DND-41 (cell line): Measurements from ENCODE around the gene CNOT11.

ENCODE experiments used
- ATAC-seq: fragments of 200-7000 bp; cut with Tn5 transposase; 3 replicates; pipeline ENCODE4 v1.9.1; 2021; ENCODE audit warnings: low read depth; ENCODE audit not compliant: insufficient read depth
- DNase-seq: peaks from one replicate; pipeline ENCODE4 v3.0.0-alpha.2; 2020
- H2AFZ ChIP-seq: 2 replicates; pipeline ENCODE4 v1.6.0; 2012; ENCODE audit warnings: low read depth, low read length
- H3K27ac ChIP-seq: 2 replicates; pipeline ENCODE4 v1.5.1; 2012; ENCODE audit warnings: low read length, inconsistent platforms
- H3K27me3 ChIP-seq: fragments of 200-600 bp; sonication (generic); 2 replicates; pipeline ENCODE4 v1.6.0; 2012; ENCODE audit warnings: low read length, mild to moderate bottlenecking, inconsistent platforms; ENCODE audit not compliant: insufficient read depth, poor library complexity
- H3K36me3 ChIP-seq: 2 replicates; pipeline ENCODE4 v1.5.1; 2012; ENCODE audit warnings: low read length, inconsistent platforms; ENCODE audit not compliant: insufficient read depth
- H3K4me1 ChIP-seq: 2 replicates; pipeline ENCODE4 v1.5.1; 2012; ENCODE audit warnings: mild to moderate bottlenecking, low read length; ENCODE audit not compliant: insufficient read depth
- H3K4me2 ChIP-seq: 2 replicates; pipeline ENCODE4 v1.6.0; 2012; ENCODE audit warnings: mild to moderate bottlenecking, moderate library complexity, low read length, inconsistent platforms; ENCODE audit not compliant: insufficient read depth
- H3K4me3 ChIP-seq, 2 experiments: fragments of 200-600 bp in 1 of 2; shearing (Covaris generic) in 1 of 2; 2 replicates each; pipeline ENCODE4 v1.5.1; 2012 to 2016; ENCODE audit warnings: inconsistent platforms in 2 of 2, low read length in 2 of 2, mild to moderate bottlenecking in 2 of 2, low read depth in 1 of 2, moderate library complexity in 1 of 2
- H3K79me2 ChIP-seq: 2 replicates; pipeline ENCODE4 v1.6.0; 2012; ENCODE audit warnings: low read length, inconsistent platforms; ENCODE audit not compliant: insufficient read depth
- H3K9ac ChIP-seq: 2 replicates; pipeline ENCODE4 v1.6.0; 2012; ENCODE audit warnings: low read depth, mild to moderate bottlenecking, inconsistent platforms, low read length, moderate library complexity
- H3K9me3 ChIP-seq: 2 replicates; pipeline ENCODE4 v1.5.1; 2012; ENCODE audit warnings: low read length, moderate library complexity, mild to moderate bottlenecking, inconsistent platforms; ENCODE audit not compliant: insufficient read depth, severe bottlenecking
- H4K20me1 ChIP-seq: 2 replicates; pipeline ENCODE4 v1.6.0; 2012; ENCODE audit warnings: low read length; ENCODE audit not compliant: insufficient read depth
- CTCF ChIP-seq: IDR thresholded peaks from 2 replicates; pipeline ENCODE4 v1.5.1; 2012; ENCODE audit warnings: borderline replicate concordance, low read length, moderate library complexity, mild to moderate bottlenecking; ENCODE audit not compliant: poor library complexity, severe bottlenecking; ENCODE audit errors: extremely low read depth
- EZH2 ChIP-seq: IDR thresholded peaks from 3 replicates; pipeline ENCODE4 v1.6.1; 2012; ENCODE audit warnings: borderline replicate concordance, low read depth, mild to moderate bottlenecking, moderate library complexity, low read length, inconsistent platforms; ENCODE audit not compliant: severe bottlenecking

The CNOT11 gene

GRCh38 chr2:101294861-101295260 is 42.2 kb downstream of the CNOT11 start:
- DNase-seq, result no peak
- Histone ChIP-seq H4K20me1 (peaks cover 34% of the 10 kb centered on the region; the same call in 1 of the 2 replicates), H3K79me2 (peaks cover 64% of the 10 kb centered on the region), H3K9me3 (no peaks in the 10 kb centered on the region), H3K9ac (no peak overlapping the region), H3K27me3 (no peaks in the 10 kb centered on the region), H3K4me2 (no peak overlapping the region), H3K4me1 (peaks cover 15% of the 10 kb centered on the region; the same call in 1 of the 2 replicates), H3K4me3 (no peak overlapping the region), H3K27ac (no peak overlapping the region), H3K36me3 (peaks cover 42% of the 10 kb centered on the region), H2AFZ (no peak overlapping the region)
- TF ChIP-seq EZH2 (no peak), CTCF (no peak)
- ATAC-seq, result no peak

GRCh38 chr2:101295895-101296294 is 43.2 kb downstream of the CNOT11 start:
- DNase-seq (no peak), ATAC-seq (no peak)
- Histone ChIP-seq H4K20me1 (peaks cover 44% of the 10 kb centered on the region; the same call in 1 of the 2 replicates), H3K27ac (no peak overlapping the region), H3K36me3 (peaks cover 47% of the 10 kb centered on the region), H3K4me2 (no peak overlapping the region), H3K9me3 (no peaks in the 10 kb centered on the region), H3K79me2 (peaks cover 75% of the 10 kb centered on the region), H3K27me3 (no peaks in the 10 kb centered on the region), H3K4me1 (peaks cover 21% of the 10 kb centered on the region; the same call in 1 of the 2 replicates), H2AFZ (no peak overlapping the region), H3K9ac (no peak overlapping the region), H3K4me3 (no peak overlapping the region)
- TF ChIP-seq EZH2 (no peak), CTCF (no peak)

GRCh38 chr2:101296371-101296770 is 43.7 kb downstream of the CNOT11 start:
- Histone ChIP-seq H3K9me3 (no peaks in the 10 kb centered on the region), H4K20me1 (peaks cover 44% of the 10 kb centered on the region; the same call in 1 of the 2 replicates), H3K27ac (no peak overlapping the region)

More at GRCh38 chr2:101296371-101296770, 43.7 kb downstream of the CNOT11 start:
- H3K4me1 ChIP-seq, result peaks cover 21% of the 10 kb centered on the region; the same call in 1 of the 2 replicates
- no peak overlapping the region for H3K9ac ChIP-seq
- ATAC-seq, result no peak
- H3K27me3 ChIP-seq, result no peaks in the 10 kb centered on the region
- no peak overlapping the region for H3K4me3 ChIP-seq
- no peak overlapping the region for H2AFZ ChIP-seq
- no peak overlapping the region for H3K4me2 ChIP-seq
- TF ChIP-seq CTCF, result no peak
- no peak for TF ChIP-seq EZH2
- no peak for DNase-seq
- H3K79me2 ChIP-seq, result peaks cover 79% of the 10 kb centered on the region
- peaks cover 48% of the 10 kb centered on the region for H3K36me3 ChIP-seq
